ENCODE measurements around the gene TSEN15. TPM values are rescaled to one million over a fixed set of nuclear protein-coding genes. Genes with fewer than 3 reads are reported as not detected.

The TSEN15 gene
- total and polyA plus RNA-seq, 2 of the 13 experiments (the other 11 are each of a cell fraction or from before 2014, with no cell fraction given), result 25.6 to 35.8 TPM

- Histone ChIP-seq H3K9ac (ENCODE audit: insufficient read depth, low read depth, low read length) (no peak overlapping the region), H3K79me2 (ENCODE audit: insufficient read depth, low read length) (no peaks in the 10 kb centered on the region), H4K20me1 (ENCODE audit: insufficient read depth, low read length) (no peaks in the 10 kb centered on the region), H3K27ac (ENCODE audit: extremely low read length, insufficient read depth, low read length) (no peak overlapping the region), H3K27me3 (ENCODE audit: control insufficient read depth in 1 of 2, insufficient read depth in 2 of 2, low read length in 2 of 2) (no peaks in the 10 kb centered on the region; a peak in 2 of 5 replicates), H3K4me2 (ENCODE audit: low read depth, low read length) (no peak overlapping the region), H3K36me3 (replicated peaks in 1 of 2; ENCODE audit: control insufficient read depth in 1 of 2, insufficient read depth in 2 of 2, low read length in 2 of 2) (no peaks in the 10 kb centered on the region), H3K4me3 (replicated peaks in 1 of 3; ENCODE audit: insufficient read depth in 1 of 3, low read depth in 2 of 3, low read length in 3 of 3) (no peak overlapping the region), H2AFZ (ENCODE audit: low read length) (no peak overlapping the region), H3K4me1 (ENCODE audit: insufficient read depth, low read length) (peaks cover 18% of the 10 kb centered on the region), H3K9me3 (ENCODE audit: low read length) (no peaks in the 10 kb centered on the region)
- FAIRE-seq (no peak), DNase-seq (ENCODE audit: low spot score) (no peak), ATAC-seq (no peak)
- in situ Hi-C loops (cut with HindIII; ENCODE audit: extremely low pct_ligation_motif_present, low pct_unique_long_range_greater_than_20kb) (no loop called here), intact Hi-C loops (cut with micrococcal nuclease; ENCODE audit: unreplicated experiment) (loop anchor here (10.0 kb wide), 1 partner anchor 78 kb away; no protein-coding TSS in a partner anchor)
- TF ChIP-seq NFAT5 (CRISPR knock-in tag; IDR thresholded peaks at IDR 0.05) (no peak), GMEB1 (CRISPR knock-in tag; IDR thresholded peaks at IDR 0.05; ENCODE audit: borderline replicate concordance) (no peak), ZNF205 (CRISPR knock-in tag; IDR thresholded peaks at IDR 0.05) (no peak), TFDP1 (CRISPR knock-in tag; IDR thresholded peaks at IDR 0.05; ENCODE audit: borderline replicate concordance) (no peak), ZNF652 (CRISPR knock-in tag; IDR thresholded peaks at IDR 0.05; ENCODE audit: borderline replicate concordance, low read depth) (no peak), ZSCAN9 (CRISPR knock-in tag; IDR thresholded peaks at IDR 0.05; ENCODE audit: borderline replicate concordance) (no peak), ZNF33A (CRISPR knock-in tag; IDR thresholded peaks at IDR 0.05; ENCODE audit: borderline replicate concordance) (no peak), PREB (CRISPR knock-in tag; IDR thresholded peaks at IDR 0.05) (no peak), FOSL1 (CRISPR knock-in tag; IDR thresholded peaks at IDR 0.05; ENCODE audit: borderline replicate concordance) (no peak), TIGD3 (CRISPR knock-in tag; IDR thresholded peaks at IDR 0.05; ENCODE audit: borderline replicate concordance) (no peak), RFXANK (CRISPR knock-in tag; IDR thresholded peaks at IDR 0.05) (no peak)
- CTCF ChIA-PET (ENCODE audit: low intra/inter-chr PET ratio, low total read pairs), result no interaction called here
- POLR2A ChIA-PET, result interaction anchor here (0.9 to 1.3 kb wide), 2 partner anchors 12 to 14 kb away, joined by 3 read pairs; no protein-coding TSS in a partner anchor
- WGBS (ENCODE audit: low lambda C conversion rate), result 3% methylated on average over 2 of the region's 2 CpGs
- no TSS peak for BruUV-seq (replicated peaks)
Measured at GRCh38 chr1:184022668-184023067, 28.9 kb upstream of the TSEN15 start.

All from HepG2 (cell line).